HepG2 (cell line): ENCODE data around the gene PARP15. TPM values are rescaled to one million over a fixed set of nuclear protein-coding genes. Genes with fewer than 3 reads are reported as not detected.

Experiments
- ATAC-seq: fragments of 200-7000 bp; cut with Tn5 transposase; 3 replicates; pipeline ENCODE4 v1.9.1; 2020; ENCODE audit warnings: mild to moderate bottlenecking, moderate library complexity
- BruUV-seq: library from RNA; stranded (reverse); fragments of 400-500 nt; replicated peaks from 2 replicates; lab custom pipeline; 2021; lab: Mats Ljungman, UMichigan
- CTCF ChIA-PET: fragments of 300-600 bp; formaldehyde crosslinking; extraction: SDS; loops from one replicate; lab custom pipeline; 2021; ENCODE audit warnings: low total read pairs, inconsistent platforms, low intra/inter-chr PET ratio; lab: Yijun Ruan, JAX
- POLR2A ChIA-PET: fragments of 350-600 bp; sonication (Branson Sonifier 250); formaldehyde crosslinking; loops from one replicate; lab custom pipeline; 2020; ENCODE audit warnings: antibody characterized with exemption, inconsistent platforms; lab: Yijun Ruan, JAX
- DNase-seq: peaks from one replicate; pipeline ENCODE4 v3.0.0-alpha.2; 2015; ENCODE audit warnings: low spot score
- FAIRE-seq: peaks from 3 replicates; lab custom pipeline; 2011; peaks lifted over from hg19 to GRCh38; lab: Jason Lieb, UNC
- H2AFZ ChIP-seq: one replicate; pipeline ENCODE4 v1.6.1; 2011; ENCODE audit warnings: low read length, inconsistent platforms
- H3K27ac ChIP-seq: fragments of 300-600 bp; 3 replicates; pipeline ENCODE4 v1.8.0; 2011; ENCODE audit warnings: mixed run types, mild to moderate bottlenecking, mixed read lengths, low read length, inconsistent platforms; ENCODE audit not compliant: insufficient read depth; ENCODE audit errors: extremely low read length
- H3K27me3 ChIP-seq, 2 experiments: fragments of 200-600 bp in 1 of 2; 2 replicates in 1 of 2; 3 replicates in 1 of 2; pipeline versions ENCODE4 v1.6.0 to v1.8.0; 2011; ENCODE audit warnings: low read length in 2 of 2, mild to moderate bottlenecking in 2 of 2, moderate library complexity in 2 of 2, inconsistent platforms in 1 of 2; ENCODE audit not compliant: insufficient read depth in 2 of 2, control insufficient read depth in 1 of 2
- H3K36me3 ChIP-seq, 2 experiments: fragments of 200-600 bp in 1 of 2; replicated peaks in 1 of 2; 2 replicates in 1 of 2; 3 replicates in 1 of 2; pipeline versions ENCODE4 v1.5.1 to v1.8.0; 2011; ENCODE audit warnings: low read length in 2 of 2, inconsistent platforms in 1 of 2; ENCODE audit not compliant: insufficient read depth in 2 of 2, control insufficient read depth in 1 of 2
- H3K4me1 ChIP-seq: 2 replicates; pipeline ENCODE4 v1.5.1; 2012; ENCODE audit warnings: low read length, inconsistent platforms; ENCODE audit not compliant: insufficient read depth
- H3K4me2 ChIP-seq: 2 replicates; pipeline ENCODE4 v1.6.0; 2011; ENCODE audit warnings: low read depth, low read length, inconsistent platforms
- H3K4me3 ChIP-seq, 3 experiments: fragments of 200-600 bp in 1 of 3; sonication (generic), shearing (Covaris generic) in 1 of 3; replicated peaks in 1 of 3; 2 replicates each; pipeline ENCODE4 v1.5.1; 2011 to 2016; ENCODE audit warnings: low read length in 3 of 3, inconsistent platforms in 2 of 3, low read depth in 2 of 3, mild to moderate bottlenecking in 2 of 3, control low read depth in 1 of 3, mixed read lengths in 1 of 3; ENCODE audit not compliant: insufficient read depth in 1 of 3
- H3K79me2 ChIP-seq: one replicate; pipeline ENCODE4 v1.6.1; 2011; ENCODE audit warnings: low read length, inconsistent platforms; ENCODE audit not compliant: insufficient read depth
- H3K9ac ChIP-seq: 2 replicates; pipeline ENCODE4 v1.6.0; 2011; ENCODE audit warnings: mild to moderate bottlenecking, low read depth, low read length, inconsistent platforms; ENCODE audit not compliant: insufficient read depth
- H3K9me3 ChIP-seq: 2 replicates; pipeline ENCODE4 v1.5.1; 2012; ENCODE audit warnings: mild to moderate bottlenecking, low read length
- H4K20me1 ChIP-seq: 2 replicates; pipeline ENCODE4 v1.6.0; 2011; ENCODE audit warnings: inconsistent platforms, mild to moderate bottlenecking, low read length, moderate library complexity; ENCODE audit not compliant: insufficient read depth
- BHLHE40 ChIP-seq: IDR thresholded peaks from 2 replicates; pipeline ENCODE4 v1.6.1; 2011; ENCODE audit warnings: low read length, improper control_type of control experiment
- CENPX ChIP-seq: sonication (generic); formaldehyde crosslinking; IDR thresholded peaks from 2 replicates; pipeline ENCODE4 v1.9.0; 2021; ENCODE audit warnings: mild to moderate bottlenecking, missing genetic modification reagents, moderate library complexity
- LCORL ChIP-seq, 2 experiments: fragments of 450-650 bp in 1 of 2; sonication (generic) in 1 of 2; formaldehyde crosslinking in 1 of 2; IDR thresholded peaks; 2 replicates each; pipeline versions ENCODE4 v1.5.0 to v1.6.1; 2017 to 2020; ENCODE audit warnings: antibody characterized with exemption in 1 of 2, missing genetic modification reagents in 1 of 2
- POGZ ChIP-seq: sonication (generic); formaldehyde crosslinking; IDR thresholded peaks from 2 replicates; pipeline ENCODE4 v1.4.0; 2020; ENCODE audit warnings: mild to moderate bottlenecking, missing genetic modification reagents
- PPARG ChIP-seq: conservative IDR thresholded peaks from 2 replicates; pipeline ENCODE4 v1.6.1; 2016; ENCODE audit warnings: missing biosample characterization, missing genetic modification reagents
- RFX5 ChIP-seq: IDR thresholded peaks from 2 replicates; pipeline ENCODE4 v1.6.1; 2011; ENCODE audit warnings: low read depth, low read length, improper control_type of control experiment
- SMARCE1 ChIP-seq: fragments of 450-650 bp; IDR thresholded peaks from 2 replicates; pipeline ENCODE4 v1.6.1; 2017; ENCODE audit warnings: borderline replicate concordance
- SOX5 ChIP-seq: IDR thresholded peaks from 2 replicates; pipeline ENCODE4 v1.6.1; 2016; ENCODE audit warnings: borderline replicate concordance
- SP2 ChIP-seq: sonication (generic); formaldehyde crosslinking; IDR thresholded peaks from 2 replicates; pipeline ENCODE4 v1.5.1; 2020; ENCODE audit warnings: mild to moderate bottlenecking, missing genetic modification reagents
- TBX3 ChIP-seq: fragments of 450-650 bp; IDR thresholded peaks from 2 replicates; pipeline ENCODE4 v1.6.1; 2017; ENCODE audit warnings: antibody characterized with exemption, mild to moderate bottlenecking, inconsistent platforms, borderline replicate concordance
- TFE3 ChIP-seq: IDR thresholded peaks from 2 replicates; pipeline ENCODE4 v1.6.1; 2016
- ZFP36L1 ChIP-seq: sonication (generic); formaldehyde crosslinking; IDR thresholded peaks from 2 replicates; pipeline ENCODE4 v1.8.0; 2022; ENCODE audit warnings: mild to moderate bottlenecking, missing genetic modification reagents, moderate library complexity
- ZNF329 ChIP-seq: sonication (generic); formaldehyde crosslinking; IDR thresholded peaks from 2 replicates; pipeline ENCODE4 v1.9.0; 2021; ENCODE audit warnings: low read depth, mild to moderate bottlenecking, missing genetic modification reagents
- ZNF382 ChIP-seq: sonication (generic); formaldehyde crosslinking; IDR thresholded peaks from 2 replicates; pipeline ENCODE4 v1.5.0; 2020; ENCODE audit warnings: missing genetic modification reagents, mild to moderate bottlenecking, borderline replicate concordance
- ZNF720 ChIP-seq: sonication (generic); formaldehyde crosslinking; IDR thresholded peaks from 2 replicates; pipeline ENCODE4 v1.4.0; 2020; ENCODE audit warnings: missing genetic modification reagents
- ZNF790 ChIP-seq: sonication (generic); formaldehyde crosslinking; IDR thresholded peaks from 2 replicates; pipeline ENCODE4 v1.8.0; 2022; ENCODE audit warnings: missing genetic modification reagents, mild to moderate bottlenecking, borderline replicate concordance
- WGBS: methylation state at CpG from one replicate; pipeline ENCODE4 v1.1.6; 2017; ENCODE audit warnings: low lambda C conversion rate; 5-methylcytosine and 5-hydroxymethylcytosine counted together
- in situ Hi-C: cut with HindIII; loops from 2 replicates; pipeline ENCODE4 v1.10.0; 2017; ENCODE audit warnings: low pct_unique_long_range_greater_than_20kb; ENCODE audit not compliant: extremely low pct_ligation_motif_present
- intact Hi-C: fragments of 100-400 bp; cut with micrococcal nuclease; formaldehyde crosslinking; loops from one replicate; pipeline ENCODE4 v1.10.0; 2022; ENCODE audit not compliant: unreplicated experiment
- polyA plus RNA-seq, 8 experiments: library from polyadenylated mRNA; depleted of rRNA in 3 of 8; stranded (reverse) in 7 of 8; unstranded in 1 of 8; fragments of >200 nt; fragmentation: Illumina TruSeq in 4 of 8; extraction: Trizol in 4 of 8; gene quantifications; 2 replicates each; pipeline versions ENCODE4 v1.2.1 to v1.2.3, GENCODE V29; 2011 to 2016; ENCODE audit warnings: low read depth in 4 of 8, missing spikeins in 1 of 8, mixed read lengths in 1 of 8; ENCODE audit not compliant: insufficient read depth in 1 of 8
- total RNA-seq, 5 experiments: library from RNA; depleted of rRNA; stranded (reverse); fragments of >200 nt; fragmentation: Illumina TruSeq; extraction: Trizol; gene quantifications; 2 replicates each; pipeline ENCODE4 v1.2.3, GENCODE V29; 2016; ENCODE audit warnings: low read depth in 1 of 5
- TF ChIP-seq, protein P1 (sequence below): sonication (generic); formaldehyde crosslinking; IDR thresholded peaks from 2 replicates; pipeline ENCODE4 v1.8.0; 2022; ENCODE audit warnings: missing genetic modification reagents, low read depth, mild to moderate bottlenecking, borderline replicate concordance
- TF ChIP-seq, protein P2 (sequence below): IDR thresholded peaks from 2 replicates; pipeline ENCODE4 v1.6.1; 2016; ENCODE audit warnings: missing genetic modification reagents, missing compliant biosample characterization
- TF ChIP-seq, protein P3 (sequence below): IDR thresholded peaks from 2 replicates; pipeline ENCODE4 v1.6.1; 2012; ENCODE audit warnings: low read length, improper control_type of control experiment

PARP15 gene
- total and polyA plus RNA-seq, 2 of the 13 experiments (the other 11 are each of a cell fraction or from before 2014, with no cell fraction given), result 0.02 TPM; not detected in 1

DNA sequence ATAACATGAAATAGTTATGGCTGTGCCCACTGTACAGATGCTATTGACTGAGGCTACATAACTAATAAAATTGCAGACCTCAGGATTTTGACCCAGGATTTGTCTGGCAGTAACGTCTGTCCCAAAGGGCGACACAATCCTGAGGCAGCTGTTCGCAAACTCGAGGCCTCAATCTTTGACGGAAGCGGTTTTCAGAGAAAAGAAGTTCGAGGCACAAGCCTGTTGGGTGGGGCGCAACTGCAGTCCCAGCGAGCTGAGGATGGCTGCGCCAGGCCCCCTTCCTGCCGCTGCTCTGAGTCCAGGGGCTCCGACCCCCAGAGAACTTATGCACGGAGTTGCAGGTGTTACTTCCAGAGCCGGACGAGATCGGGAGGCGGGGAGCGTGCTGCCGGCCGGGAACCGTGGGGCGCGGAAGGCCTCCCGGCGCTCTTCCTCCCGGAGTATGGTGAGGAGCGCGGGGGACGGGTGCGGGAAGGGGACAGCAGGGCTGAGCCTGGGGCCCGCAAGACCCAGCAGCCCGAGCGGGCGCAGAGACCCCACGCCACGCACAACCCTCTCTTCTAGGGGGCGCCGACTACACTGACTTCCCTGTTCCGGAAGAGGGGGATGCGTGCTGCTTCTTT is at the start of gene PARP15 (continued):
- no peak for TF ChIP-seq CENPX
- TF ChIP-seq SOX5, result no peak
- TF ChIP-seq ZFP36L1, result no peak

DNA sequence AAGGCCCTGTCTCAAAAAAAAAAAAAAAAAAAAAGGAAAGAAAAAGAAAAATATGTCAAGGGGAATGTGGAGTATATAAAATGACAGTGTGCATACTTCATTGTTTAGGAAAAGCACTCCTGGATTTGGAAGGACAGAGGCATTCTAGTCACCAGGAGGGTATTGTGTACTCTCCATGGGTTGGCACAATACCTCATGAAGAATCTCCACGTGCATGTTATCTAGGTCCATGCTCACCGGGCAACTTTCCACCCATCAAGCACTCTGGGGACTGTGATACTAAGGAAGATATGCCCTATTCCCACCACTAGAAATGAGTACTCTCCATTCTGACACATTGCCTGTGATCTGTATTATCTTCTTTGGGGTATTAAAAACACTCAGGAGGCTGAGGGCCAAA is 47.3 kb upstream of the PARP15 start:
- H3K27me3 ChIP-seq, result no peaks in the 10 kb centered on the region; a peak in 1 of 5 replicates
- H3K4me3 ChIP-seq, result no peak overlapping the region
- ChIA-PET POLR2A (no interaction called here), CTCF (no interaction called here)
- no peak for ATAC-seq
- 100% methylated on average over 1 of the region's 2 CpGs for WGBS
- H3K9ac ChIP-seq, result no peak overlapping the region
- H3K36me3 ChIP-seq, result 0 out of 5 replicates have a peak, but pooled peaks cover 0 to 3% of the 10 kb centered on the region in 2 experiments
- in situ Hi-C loops (no loop called here), intact Hi-C loops (no loop called here)
- no TSS peak for BruUV-seq
- no peak overlapping the region for H2AFZ ChIP-seq
- no peak for DNase-seq
- H3K79me2 ChIP-seq, result no peaks in the 10 kb centered on the region
- FAIRE-seq, result no peak
- H3K4me1 ChIP-seq, result no peaks in the 10 kb centered on the region
- no peak overlapping the region for H3K4me2 ChIP-seq
- H4K20me1 ChIP-seq, result no peaks in the 10 kb centered on the region
- no peak overlapping the region for H3K27ac ChIP-seq
- no peaks in the 10 kb centered on the region for H3K9me3 ChIP-seq
- TF ChIP-seq ZNF790 (CRISPR knock-in tag), result no peak
- no peak for TF ChIP-seq TBX3
- TF ChIP-seq, protein P1, sequence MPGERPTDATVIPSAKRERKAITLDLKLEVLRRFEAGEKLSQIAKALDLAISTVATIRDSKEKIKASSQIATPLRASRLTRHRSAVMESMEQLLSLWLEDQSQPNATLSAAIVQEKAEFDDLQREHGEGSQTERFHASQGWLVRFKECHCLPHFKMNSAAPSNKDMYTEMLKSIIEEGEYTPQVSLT, result no peak
- TF ChIP-seq ZNF720 (CRISPR knock-in tag), result no peak
- no peak for TF ChIP-seq ZNF382 (CRISPR knock-in tag)
- TF ChIP-seq ZFP36L1, result no peak
- TF ChIP-seq ZNF329, result no peak
- TF ChIP-seq, protein P2, sequence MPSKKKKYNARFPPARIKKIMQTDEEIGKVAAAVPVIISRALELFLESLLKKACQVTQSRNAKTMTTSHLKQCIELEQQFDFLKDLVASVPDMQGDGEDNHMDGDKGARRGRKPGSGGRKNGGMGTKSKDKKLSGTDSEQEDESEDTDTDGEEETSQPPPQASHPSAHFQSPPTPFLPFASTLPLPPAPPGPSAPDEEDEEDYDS (CRISPR knock-in tag), result no peak
- TF ChIP-seq RFX5, result no peak
- TF ChIP-seq SMARCE1, result no peak
- no peak for TF ChIP-seq PPARG (CRISPR knock-in tag)
- no peak for TF ChIP-seq BHLHE40
- no peak for TF ChIP-seq SP2 (CRISPR knock-in tag)
- no peak for TF ChIP-seq LCORL (IDR thresholded peaks at IDR 0.05)
- TF ChIP-seq LCORL (CRISPR knock-in tag; IDR thresholded peaks at IDR 0.05), result no peak
- TF ChIP-seq, protein P3, sequence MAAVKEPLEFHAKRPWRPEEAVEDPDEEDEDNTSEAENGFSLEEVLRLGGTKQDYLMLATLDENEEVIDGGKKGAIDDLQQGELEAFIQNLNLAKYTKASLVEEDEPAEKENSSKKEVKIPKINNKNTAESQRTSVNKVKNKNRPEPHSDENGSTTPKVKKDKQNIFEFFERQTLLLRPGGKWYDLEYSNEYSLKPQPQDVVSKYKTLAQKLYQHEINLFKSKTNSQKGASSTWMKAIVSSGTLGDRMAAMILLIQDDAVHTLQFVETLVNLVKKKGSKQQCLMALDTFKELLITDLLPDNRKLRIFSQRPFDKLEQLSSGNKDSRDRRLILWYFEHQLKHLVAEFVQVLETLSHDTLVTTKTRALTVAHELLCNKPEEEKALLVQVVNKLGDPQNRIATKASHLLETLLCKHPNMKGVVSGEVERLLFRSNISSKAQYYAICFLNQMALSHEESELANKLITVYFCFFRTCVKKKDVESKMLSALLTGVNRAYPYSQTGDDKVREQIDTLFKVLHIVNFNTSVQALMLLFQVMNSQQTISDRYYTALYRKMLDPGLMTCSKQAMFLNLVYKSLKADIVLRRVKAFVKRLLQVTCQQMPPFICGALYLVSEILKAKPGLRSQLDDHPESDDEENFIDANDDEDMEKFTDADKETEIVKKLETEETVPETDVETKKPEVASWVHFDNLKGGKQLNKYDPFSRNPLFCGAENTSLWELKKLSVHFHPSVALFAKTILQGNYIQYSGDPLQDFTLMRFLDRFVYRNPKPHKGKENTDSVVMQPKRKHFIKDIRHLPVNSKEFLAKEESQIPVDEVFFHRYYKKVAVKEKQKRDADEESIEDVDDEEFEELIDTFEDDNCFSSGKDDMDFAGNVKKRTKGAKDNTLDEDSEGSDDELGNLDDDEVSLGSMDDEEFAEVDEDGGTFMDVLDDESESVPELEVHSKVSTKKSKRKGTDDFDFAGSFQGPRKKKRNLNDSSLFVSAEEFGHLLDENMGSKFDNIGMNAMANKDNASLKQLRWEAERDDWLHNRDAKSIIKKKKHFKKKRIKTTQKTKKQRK, result no peak
- no peak for TF ChIP-seq TFE3
- TF ChIP-seq POGZ (CRISPR knock-in tag), result no peak
